ENCODE measurements around the gene AP5Z1. TPM values are rescaled to one million over a fixed set of nuclear protein-coding genes. Genes with fewer than 3 reads are reported as not detected.
"Not testable (repeated sequence)": the region's sequence is repeated elsewhere in the genome, so short reads cannot be mapped to it uniquely, and the experiment has no call there.

Gene AP5Z1
- total RNA-seq, 2 donors from 2014 or later = 38.1 to 39.0 TPM

- no peak overlapping the region for H3K4me3 Mint-ChIP-seq
- ATAC-seq (replicated peaks in 1 of 2) (no peak), DNase-seq (no peak)
- H3K4me1 Mint-ChIP-seq (ENCODE audit: low read depth) = peaks cover 4% of the 10 kb centered on the region
- H3K27me3 Mint-ChIP-seq (ENCODE audit: low read depth) = no peaks in the 10 kb centered on the region
- H3K9me3 Mint-ChIP-seq = no peaks in the 10 kb centered on the region
- no peak overlapping the region for H3K27ac Mint-ChIP-seq
- H3K36me3 Mint-ChIP-seq (ENCODE audit: insufficient read depth in 2 of 2) = no peaks in the 10 kb centered on the region
These were observed 23.3 kb downstream of the AP5Z1 start for GRCh38 chr7:4798706-4799235.

- Mint-ChIP-seq H3K4me1 (ENCODE audit: low read depth) (no peaks in the 10 kb centered on the region), H3K36me3 (ENCODE audit: insufficient read depth in 2 of 2) (no peaks in the 10 kb centered on the region), H3K27ac (no peak overlapping the region), H3K27me3 (ENCODE audit: low read depth) (no peaks in the 10 kb centered on the region), H3K4me3 (no peak overlapping the region), H3K9me3 (no peaks in the 10 kb centered on the region)
- DNase-seq (no peak), ATAC-seq (replicated peaks in 1 of 2) (no peak)
These were observed 24.3 kb downstream of the AP5Z1 start for GRCh38 chr7:4799508-4800268.

GRCh38 chr7:4800487-4800886, 25.1 kb downstream of the AP5Z1 start:
- DNase-seq (no peak), ATAC-seq (replicated peaks in 1 of 2) (peak; percentile 6 to 8)
- Mint-ChIP-seq H3K9me3 (no peaks in the 10 kb centered on the region), H3K4me1 (ENCODE audit: low read depth) (no peaks in the 10 kb centered on the region), H3K27me3 (ENCODE audit: low read depth) (no peaks in the 10 kb centered on the region), H3K4me3 (no peak overlapping the region), H3K27ac (no peak overlapping the region), H3K36me3 (ENCODE audit: insufficient read depth in 2 of 2) (no peaks in the 10 kb centered on the region)

- H3K27ac Mint-ChIP-seq = no peak overlapping the region
- H3K4me3 Mint-ChIP-seq = no peak overlapping the region
- H3K4me1 Mint-ChIP-seq (ENCODE audit: low read depth) = no peaks in the 10 kb centered on the region
- no peaks in the 10 kb centered on the region for H3K9me3 Mint-ChIP-seq
- DNase-seq (no peak), ATAC-seq (replicated peaks in 1 of 2) (peak; percentile 5 to 10)
- no peaks in the 10 kb centered on the region for H3K36me3 Mint-ChIP-seq (ENCODE audit: insufficient read depth in 2 of 2)
- no peaks in the 10 kb centered on the region for H3K27me3 Mint-ChIP-seq (ENCODE audit: low read depth)
These were observed 25.8 kb downstream of the AP5Z1 start for GRCh38 chr7:4800926-4801838.

GRCh38 chr7:4801839-4802231, 26.4 kb downstream of the AP5Z1 start:
- Mint-ChIP-seq H3K4me1 (ENCODE audit: low read depth) (no peaks in the 10 kb centered on the region), H3K27me3 (ENCODE audit: low read depth) (peaks cover 4% of the 10 kb centered on the region), H3K9me3 (no peaks in the 10 kb centered on the region), H3K36me3 (ENCODE audit: insufficient read depth in 2 of 2) (no peaks in the 10 kb centered on the region), H3K4me3 (no peak overlapping the region), H3K27ac (no peak overlapping the region)
- ATAC-seq (replicated peaks in 1 of 2) (no peak), DNase-seq (no peak)

GRCh38 chr7:4802577-4802976, 27.2 kb downstream of the AP5Z1 start:
- not testable (repeated sequence) for H3K4me1 Mint-ChIP-seq (ENCODE audit: low read depth); ATAC-seq (replicated peaks in 1 of 2); H3K36me3 Mint-ChIP-seq (ENCODE audit: insufficient read depth in 2 of 2); H3K9me3 Mint-ChIP-seq; H3K4me3 Mint-ChIP-seq; DNase-seq; H3K27ac Mint-ChIP-seq
- peaks cover 11% of the 10 kb centered on the region for H3K27me3 Mint-ChIP-seq (ENCODE audit: low read depth)

GRCh38 chr7:4803397-4804241, 28.2 kb downstream of the AP5Z1 start:
- Mint-ChIP-seq H3K27ac (no peak overlapping the region), H3K9me3 (no peaks in the 10 kb centered on the region), H3K4me1 (ENCODE audit: low read depth) (no peaks in the 10 kb centered on the region), H3K27me3 (ENCODE audit: low read depth) (peaks cover 21% of the 10 kb centered on the region), H3K36me3 (ENCODE audit: insufficient read depth in 2 of 2) (no peaks in the 10 kb centered on the region), H3K4me3 (no peak overlapping the region)
- ATAC-seq (replicated peaks in 1 of 2) (no peak), DNase-seq (no peak)

GRCh38 chr7:4805110-4805983, 29.9 kb downstream of the AP5Z1 start:
- Mint-ChIP-seq H3K27me3 (ENCODE audit: low read depth) (peaks cover 26% of the 10 kb centered on the region), H3K4me1 (ENCODE audit: low read depth) (no peaks in the 10 kb centered on the region), H3K27ac (no peak overlapping the region), H3K9me3 (no peaks in the 10 kb centered on the region), H3K36me3 (ENCODE audit: insufficient read depth in 2 of 2) (no peaks in the 10 kb centered on the region), H3K4me3 (no peak overlapping the region)
- peak in 1 of 2 donors; percentile 9 for ATAC-seq (replicated peaks in 1 of 2)
- DNase-seq = no peak

- H3K4me3 Mint-ChIP-seq = no peak overlapping the region
- DNase-seq (no peak), ATAC-seq (replicated peaks in 1 of 2) (no peak)
- H3K9me3 Mint-ChIP-seq = no peaks in the 10 kb centered on the region
- no peaks in the 10 kb centered on the region for H3K36me3 Mint-ChIP-seq (ENCODE audit: insufficient read depth in 2 of 2)
- no peak overlapping the region for H3K27ac Mint-ChIP-seq
- H3K27me3 Mint-ChIP-seq (ENCODE audit: low read depth) = peaks cover 26% of the 10 kb centered on the region
- H3K4me1 Mint-ChIP-seq (ENCODE audit: low read depth) = no peaks in the 10 kb centered on the region
These were observed 30.5 kb downstream of the AP5Z1 start for GRCh38 chr7:4805984-4806300.

- no peak overlapping the region for H3K27ac Mint-ChIP-seq
- no peaks in the 10 kb centered on the region for H3K36me3 Mint-ChIP-seq (ENCODE audit: insufficient read depth in 2 of 2)
- ATAC-seq (replicated peaks in 1 of 2) = peak in 1 of 2 donors; percentile 11
- no peaks in the 10 kb centered on the region for H3K4me1 Mint-ChIP-seq (ENCODE audit: low read depth)
- DNase-seq = no peak
- H3K9me3 Mint-ChIP-seq = no peaks in the 10 kb centered on the region
- H3K27me3 Mint-ChIP-seq (ENCODE audit: low read depth) = peaks cover 26% of the 10 kb centered on the region
- H3K4me3 Mint-ChIP-seq = no peak overlapping the region
These were observed 31.7 kb downstream of the AP5Z1 start for GRCh38 chr7:4806983-4807597.

- Mint-ChIP-seq H3K27ac (no peak overlapping the region), H3K4me1 (ENCODE audit: low read depth) (no peaks in the 10 kb centered on the region), H3K27me3 (ENCODE audit: low read depth) (peaks cover 26% of the 10 kb centered on the region), H3K4me3 (no peak overlapping the region), H3K36me3 (ENCODE audit: insufficient read depth in 2 of 2) (no peaks in the 10 kb centered on the region), H3K9me3 (no peaks in the 10 kb centered on the region)
- DNase-seq (no peak), ATAC-seq (replicated peaks in 1 of 2) (no peak)
These were observed 32.2 kb downstream of the AP5Z1 start for GRCh38 chr7:4807598-4808016.

- Mint-ChIP-seq H3K27me3 (ENCODE audit: low read depth) (peaks cover 26% of the 10 kb centered on the region), H3K4me3 (no peak overlapping the region), H3K4me1 (ENCODE audit: low read depth) (no peaks in the 10 kb centered on the region)
These were observed 32.6 kb downstream of the AP5Z1 start for GRCh38 chr7:4808026-4808425.

More at GRCh38 chr7:4808026-4808425, 32.6 kb downstream of the AP5Z1 start:
- Mint-ChIP-seq H3K9me3 (no peaks in the 10 kb centered on the region), H3K27ac (no peak overlapping the region), H3K36me3 (ENCODE audit: insufficient read depth in 2 of 2) (no peaks in the 10 kb centered on the region)
- DNase-seq = no peak
- ATAC-seq (replicated peaks in 1 of 2) = no peak

Measured in activated T-cell treated with anti-CD3 and anti-CD28 coated beads, Interleukin-2, amount 50 U/mL, for 72 hours (primary cell).